Left lobe of liver (tissue), 2 donors: ENCODE measurements around the gene UBE2M. TPM values are rescaled to one million over a fixed set of nuclear protein-coding genes. Genes with fewer than 3 reads are reported as not detected.
A peak's percentile ranks its signal among the peaks of the same experiment; 100 is the strongest.
"Not testable (repeated sequence)": the region's sequence is repeated elsewhere in the genome, so short reads cannot be mapped to it uniquely, and the experiment has no call there.

Source experiments
- ATAC-seq: fragments of 200-7000 bp; cut with Tn5 transposase; one replicate; pipeline ENCODE4 v1.9.1; 2020; ENCODE audit warnings: mild to moderate bottlenecking, moderate library complexity
- DNase-seq: peaks from one replicate; pipeline ENCODE4 v3.0.0-alpha.2; 2020; ENCODE audit warnings: low spot score
- total RNA-seq: library from RNA; stranded (reverse); gene quantifications from one replicate; pipeline ENCODE4 v1.2.1, GENCODE V29; 2021
- donor health status: DM: no; HTN: no; CAD: no; lungs with moderate emphysema.
- donor health status: DM: no; HTN: yes; CAD: no.

Gene UBE2M
- total RNA-seq, 1 donor from 2014 or later = 20.5 TPM

DNA sequence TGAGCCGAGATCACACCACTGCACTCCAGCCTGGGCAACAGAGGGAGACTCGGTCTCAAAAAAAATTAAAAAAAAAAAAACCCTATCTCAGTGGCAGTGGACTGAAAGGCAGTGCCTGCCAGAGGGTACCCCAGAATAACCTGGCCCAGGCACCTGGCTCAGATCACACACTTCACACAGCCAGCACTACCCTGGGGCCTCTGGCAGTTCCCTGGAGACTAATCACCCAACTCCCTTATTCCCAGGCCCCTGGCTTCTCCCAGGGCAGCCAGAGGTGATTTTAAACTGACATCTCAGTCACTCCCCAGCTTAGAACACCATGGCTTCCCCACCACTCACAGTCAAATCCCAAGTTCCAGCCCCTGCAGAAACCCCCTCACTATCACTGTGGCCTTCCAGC is 43.2 kb downstream of the UBE2M start:
- DNase-seq (no peak), ATAC-seq (no peak)

DNA sequence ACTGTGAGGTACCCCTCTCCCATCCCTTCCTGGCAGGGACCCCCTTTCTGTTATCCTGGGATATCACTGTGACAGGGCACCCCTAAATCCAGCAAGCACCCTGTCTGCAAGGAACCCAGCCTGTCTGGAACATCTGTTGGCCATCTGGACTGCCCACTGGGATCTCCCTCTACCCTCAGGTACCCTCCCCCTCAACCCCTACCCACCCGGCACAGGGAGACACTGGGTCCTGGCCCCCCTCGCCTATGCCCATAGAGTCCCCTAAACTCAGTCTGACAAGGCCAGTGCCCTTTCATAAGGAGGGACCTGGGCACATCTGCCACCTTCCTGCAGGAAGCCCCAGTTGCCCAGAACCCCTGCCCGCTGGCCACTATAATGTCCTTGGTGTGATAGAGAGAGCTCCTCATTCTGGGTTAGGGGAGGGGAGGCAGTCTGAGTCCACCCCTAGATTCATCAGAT is 43.8 kb downstream of the UBE2M start:
- peak; percentile 48 for DNase-seq

DNA sequence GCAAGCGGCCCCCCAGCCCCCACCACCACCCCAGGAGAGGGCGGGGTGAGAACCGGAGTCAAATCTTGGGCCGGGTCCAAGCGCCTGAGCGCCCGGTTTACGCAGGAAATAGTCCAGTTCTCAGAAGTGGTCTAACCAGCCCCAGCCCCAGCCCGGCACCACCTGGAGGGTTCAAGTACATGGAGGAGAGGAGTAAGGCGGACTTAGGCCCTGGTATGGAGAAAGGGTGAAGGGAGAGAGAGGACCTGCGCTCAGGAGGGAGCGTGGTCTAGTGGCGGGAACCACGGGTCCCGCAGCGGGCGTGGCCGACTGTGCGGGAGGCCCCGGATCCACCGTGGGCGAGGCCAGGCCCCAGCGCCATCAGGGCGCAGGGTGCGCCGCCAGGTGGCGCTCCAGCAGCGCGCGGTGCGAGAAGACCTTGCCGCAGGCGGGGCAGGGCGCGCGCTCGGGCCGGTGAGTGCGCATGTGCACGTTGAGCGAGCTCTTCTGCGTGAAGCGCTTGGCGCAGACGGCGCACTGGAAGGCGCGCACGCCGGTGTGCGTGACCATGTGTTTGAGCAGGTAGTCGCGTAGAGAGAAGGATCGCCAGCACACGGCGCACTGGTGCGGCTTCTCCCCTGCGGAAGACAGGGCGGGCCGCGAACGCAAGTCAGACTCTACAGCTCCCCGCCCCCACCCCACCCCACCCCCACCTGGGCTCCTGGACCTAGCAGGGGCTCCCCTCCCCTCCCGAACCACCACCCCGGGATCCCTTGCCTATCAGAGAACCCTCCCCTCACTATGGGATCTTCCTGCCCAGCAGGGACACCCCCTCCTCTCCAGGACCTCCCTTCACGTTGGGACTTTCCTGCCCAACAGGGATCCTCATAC is 44.5 kb downstream of the UBE2M start:
- peak; percentile 94 for DNase-seq
- ATAC-seq = peak; percentile 70

More for the DNA sequence above, 43.8 kb downstream of the UBE2M start:
- ATAC-seq = no peak

DNA sequence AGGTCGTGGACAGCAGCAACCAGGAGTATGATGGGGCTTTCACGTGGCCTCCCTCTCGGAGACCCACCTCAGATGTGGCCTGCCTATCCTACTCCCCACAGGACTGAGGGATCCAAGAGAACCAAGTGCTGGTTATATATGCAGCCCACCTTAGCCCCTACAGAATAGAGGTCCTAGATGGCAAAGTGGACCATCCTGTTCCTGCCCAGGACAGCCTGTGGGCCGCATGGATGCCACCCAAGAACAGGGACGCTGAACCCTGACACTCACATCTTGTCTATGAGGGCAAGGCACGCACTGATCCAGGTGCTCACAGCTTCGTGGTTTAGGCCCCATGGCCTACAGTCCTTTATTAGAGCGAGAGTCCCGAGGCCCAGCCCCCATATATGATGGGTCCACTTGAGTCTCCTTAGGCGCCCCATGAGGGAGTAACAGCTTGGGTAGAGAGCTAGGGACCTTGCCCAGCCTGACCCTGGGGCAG is 45.2 kb downstream of the UBE2M start:
- no peak for DNase-seq
- peak; percentile 1 for ATAC-seq

DNA sequence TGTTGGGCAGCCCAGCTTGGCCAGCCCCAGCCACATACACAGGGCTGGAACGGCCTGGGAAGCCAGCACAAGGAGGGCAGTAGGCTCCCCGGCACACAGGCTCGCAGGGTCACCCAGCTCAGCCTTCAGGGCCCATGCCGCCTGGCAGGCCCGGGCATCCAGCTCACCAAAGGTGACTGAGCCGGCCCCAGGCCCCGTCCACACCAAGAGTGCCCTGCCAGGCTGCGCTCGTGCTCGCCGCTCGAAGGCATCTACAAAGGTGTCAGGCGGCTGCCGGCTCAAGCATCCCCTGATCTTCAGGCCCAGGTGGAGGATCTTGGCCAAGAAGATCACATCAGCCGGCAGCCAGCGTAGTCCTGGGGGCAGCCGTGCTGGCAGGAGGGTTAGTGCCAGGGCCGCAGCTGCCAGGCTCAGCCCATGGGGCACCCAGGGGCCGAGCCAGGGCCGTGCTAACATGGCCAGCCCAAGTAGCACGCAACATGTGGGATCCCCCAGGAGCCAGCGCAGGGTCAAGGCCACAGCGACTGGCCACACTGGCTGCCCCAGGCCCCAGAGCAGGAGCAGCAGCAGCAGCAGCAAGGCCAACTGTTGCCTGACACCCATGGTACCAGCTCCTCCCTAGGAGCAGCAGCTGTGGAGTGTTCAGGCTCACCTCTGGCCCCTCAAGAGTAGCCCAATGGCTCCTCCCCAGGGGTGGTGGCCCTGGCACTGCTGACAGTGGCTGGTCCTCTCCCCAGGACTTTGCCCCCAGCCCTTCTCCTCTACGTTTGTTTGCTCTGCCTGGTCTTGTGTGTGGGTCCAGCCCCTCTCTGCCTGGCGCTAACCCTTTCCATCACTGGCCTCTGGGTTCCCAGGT is 46.8 kb downstream of the UBE2M start, which contains the start of gene SLC27A5:
SLC27A5 (minus strand) TSS at position 640 of the 856 bp plus-strand sequence; CDS start at position 603, 37 bp downstream.
- ATAC-seq = peak; percentile 75
- peak; percentile 96 for DNase-seq

DNA sequence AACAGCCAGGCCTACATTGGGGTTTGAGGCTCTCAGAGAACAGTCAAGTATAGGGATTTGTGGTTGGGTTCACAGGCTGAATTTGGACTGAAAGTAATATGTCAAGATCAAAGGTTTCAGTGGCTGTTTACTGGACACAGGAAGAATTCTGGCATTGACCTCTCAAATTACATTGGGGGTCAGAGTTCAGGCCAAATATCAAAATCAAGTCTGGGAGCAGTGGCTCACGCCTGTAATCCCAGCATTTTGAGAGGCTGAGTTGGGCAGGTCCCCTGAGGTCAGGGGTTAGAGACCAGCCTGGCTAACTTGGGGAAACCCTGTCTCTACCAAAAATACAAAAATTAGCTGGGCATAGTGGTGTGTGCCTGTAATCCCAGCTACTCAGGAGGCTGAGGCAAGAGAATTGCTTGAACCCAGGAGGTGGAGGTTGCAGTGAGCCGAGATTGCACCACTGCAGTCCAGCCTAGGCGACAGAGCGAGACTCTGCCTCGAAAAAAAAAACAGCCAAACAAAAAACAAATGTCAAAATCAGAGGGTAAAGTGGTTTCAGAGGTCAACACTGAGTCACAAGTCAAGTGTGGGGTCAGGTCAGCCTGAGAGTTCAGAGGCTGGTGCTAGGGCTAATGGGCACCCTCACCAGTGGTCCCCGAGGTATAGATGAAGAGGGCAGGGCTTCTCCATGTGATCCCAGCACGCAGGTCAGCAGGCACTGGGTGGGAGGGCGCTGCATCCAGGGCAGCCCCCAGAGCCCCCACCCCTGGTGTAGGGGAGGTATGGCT is 48.1 kb downstream of the UBE2M start:
- DNase-seq = peak; percentile 75

DNA sequence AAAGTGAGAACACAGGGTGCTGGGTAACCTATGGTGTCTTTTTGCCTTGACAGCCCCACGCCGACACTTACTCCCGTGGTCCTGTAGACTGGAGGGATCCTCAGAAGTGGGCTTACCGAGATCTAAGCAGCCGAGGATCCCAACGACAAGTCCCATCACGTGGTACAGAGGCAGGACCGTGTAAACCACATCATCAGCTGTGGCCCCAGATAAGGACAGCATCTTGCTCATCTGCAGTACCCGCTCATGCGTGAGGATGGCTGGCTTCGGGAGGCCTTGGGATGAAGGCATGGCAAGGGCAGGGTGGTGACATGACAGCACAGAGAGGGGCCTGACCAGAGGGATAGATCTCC is 48.7 kb downstream of the UBE2M start:
- ATAC-seq (no peak), DNase-seq (no peak)

More for the DNA sequence above, 48.1 kb downstream of the UBE2M start:
- peak; percentile 37 for ATAC-seq

DNA sequence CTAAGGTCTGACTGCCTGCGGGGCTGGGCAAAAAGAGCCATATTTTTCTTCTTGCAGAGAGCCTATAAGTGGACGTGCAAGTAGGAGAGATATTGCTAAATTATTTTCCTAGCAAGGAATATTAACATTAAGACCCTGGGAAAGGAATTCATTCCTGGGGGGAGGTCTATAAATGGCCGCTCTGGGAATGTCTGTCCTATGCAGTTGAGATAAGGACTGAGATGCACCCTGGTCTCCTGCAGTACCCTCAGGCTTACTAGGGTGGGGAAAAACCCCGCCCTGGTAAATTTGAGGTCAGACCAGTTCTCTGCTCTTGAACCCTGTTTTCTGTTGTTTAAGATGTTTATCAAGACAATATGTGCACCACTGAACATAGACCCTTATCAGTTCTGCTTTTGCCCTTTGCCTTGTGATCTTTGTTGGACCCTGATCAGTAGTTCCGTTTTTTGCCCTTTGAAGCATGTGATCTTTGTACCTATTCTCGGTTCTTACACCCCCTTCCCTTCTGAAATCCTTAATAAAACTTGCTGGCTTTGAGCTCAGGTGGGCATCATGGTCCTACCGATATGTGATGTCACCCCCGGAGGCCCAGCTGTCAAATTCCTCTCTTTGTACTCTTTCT is 50.7 kb downstream of the UBE2M start:
- not testable (repeated sequence) for ATAC-seq, DNase-seq

Other genes with a start within 250 kb of the UBE2M start
- 2.4 TPM for gene ZSCAN22, start 231.6 kb downstream of the UBE2M start, total RNA-seq
- gene A1BG, start 205.1 kb downstream of the UBE2M start, total RNA-seq = 1,433 TPM
- gene ZNF497, start 195.9 kb downstream of the UBE2M start, total RNA-seq = 2.4 TPM
- gene ZNF837, start 177.6 kb downstream of the UBE2M start, total RNA-seq = 2.9 TPM
- gene RPS5, start 171.3 kb downstream of the UBE2M start, total RNA-seq = 311 TPM
- not detected for gene RNF225, start 163.0 kb downstream of the UBE2M start, total RNA-seq
- 5.8 TPM for gene ZNF584, start 150.0 kb downstream of the UBE2M start, total RNA-seq
- 1.9 TPM for gene ZNF132, start 118.5 kb downstream of the UBE2M start, total RNA-seq
- gene ZNF324B, start 107.0 kb downstream of the UBE2M start, total RNA-seq = 4.6 TPM
- 2.7 TPM for gene ZNF324, start 91.5 kb downstream of the UBE2M start, total RNA-seq
- gene ZNF446, start 82.3 kb downstream of the UBE2M start, total RNA-seq = 2.4 TPM
- 736 TPM for gene SLC27A5, start 46.6 kb downstream of the UBE2M start, total RNA-seq
- 5.0 TPM for gene ZBTB45, start 38.8 kb downstream of the UBE2M start, total RNA-seq
- 84.0 TPM for gene TRIM28, start 14.5 kb downstream of the UBE2M start, total RNA-seq
- 73.4 TPM for gene CHMP2A, start 3.5 kb downstream of the UBE2M start, total RNA-seq
- gene MZF1, start 14.7 kb upstream of the UBE2M start, total RNA-seq = 15.2 TPM